GM18502 (cell line): Measurements from ENCODE around the gene ALDH1L1.

Source experiments
- ATAC-seq: cut with Tn5 transposase; IDR thresholded peaks from one replicate; pipeline ENCODE4 v1.9.1; 2021; ENCODE audit warnings: mild to moderate bottlenecking; ENCODE audit not compliant: unreplicated experiment, poor library complexity

Gene ALDH1L1

DNA sequence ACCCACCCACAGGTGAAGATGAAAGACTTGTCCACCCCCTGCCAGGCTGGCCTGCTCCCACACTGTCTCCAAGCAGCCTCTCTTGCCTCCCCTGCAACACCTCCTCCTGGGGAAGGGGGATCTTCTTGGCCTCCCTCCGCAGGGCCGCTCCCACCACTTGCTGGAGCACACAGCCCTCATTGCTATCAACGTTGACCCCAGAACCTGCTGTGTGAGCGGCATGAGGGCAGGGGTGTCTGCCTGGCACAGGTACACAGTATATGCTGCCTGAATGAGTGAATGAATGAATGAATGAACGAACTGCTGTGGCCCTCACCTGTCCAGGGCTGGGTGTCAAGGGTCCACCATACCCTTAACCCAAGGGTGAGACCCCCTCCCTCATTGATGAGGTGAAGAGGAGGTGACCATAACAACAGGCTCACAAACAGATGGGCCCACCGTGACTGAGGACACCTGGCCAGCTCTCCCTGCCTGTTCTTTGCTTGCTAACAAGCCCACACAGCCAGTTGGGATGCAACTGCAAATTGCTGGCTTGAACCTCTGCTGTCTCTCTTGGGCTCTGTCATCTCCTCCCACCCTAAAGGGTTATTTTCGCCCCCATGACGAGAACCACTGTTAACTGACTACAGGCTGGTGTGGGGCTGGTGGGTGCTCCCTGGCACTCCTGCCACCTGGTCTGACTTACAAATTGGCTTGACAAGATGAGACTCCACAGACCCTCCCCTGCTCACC, 118.9 kb downstream of the ALDH1L1 start:
- ATAC-seq = no peak

GRCh38 chr3:126060613-126061145, 119.7 kb downstream of the ALDH1L1 start:
- no peak for ATAC-seq

- ATAC-seq = no peak
Measured at GRCh38 chr3:126058666-126059065, 121.7 kb downstream of the ALDH1L1 start.

GRCh38 chr3:126057936-126058335, 122.5 kb downstream of the ALDH1L1 start:
- no peak for ATAC-seq

GRCh38 chr3:126057501-126057819, 122.9 kb downstream of the ALDH1L1 start:
- ATAC-seq = no peak

DNA sequence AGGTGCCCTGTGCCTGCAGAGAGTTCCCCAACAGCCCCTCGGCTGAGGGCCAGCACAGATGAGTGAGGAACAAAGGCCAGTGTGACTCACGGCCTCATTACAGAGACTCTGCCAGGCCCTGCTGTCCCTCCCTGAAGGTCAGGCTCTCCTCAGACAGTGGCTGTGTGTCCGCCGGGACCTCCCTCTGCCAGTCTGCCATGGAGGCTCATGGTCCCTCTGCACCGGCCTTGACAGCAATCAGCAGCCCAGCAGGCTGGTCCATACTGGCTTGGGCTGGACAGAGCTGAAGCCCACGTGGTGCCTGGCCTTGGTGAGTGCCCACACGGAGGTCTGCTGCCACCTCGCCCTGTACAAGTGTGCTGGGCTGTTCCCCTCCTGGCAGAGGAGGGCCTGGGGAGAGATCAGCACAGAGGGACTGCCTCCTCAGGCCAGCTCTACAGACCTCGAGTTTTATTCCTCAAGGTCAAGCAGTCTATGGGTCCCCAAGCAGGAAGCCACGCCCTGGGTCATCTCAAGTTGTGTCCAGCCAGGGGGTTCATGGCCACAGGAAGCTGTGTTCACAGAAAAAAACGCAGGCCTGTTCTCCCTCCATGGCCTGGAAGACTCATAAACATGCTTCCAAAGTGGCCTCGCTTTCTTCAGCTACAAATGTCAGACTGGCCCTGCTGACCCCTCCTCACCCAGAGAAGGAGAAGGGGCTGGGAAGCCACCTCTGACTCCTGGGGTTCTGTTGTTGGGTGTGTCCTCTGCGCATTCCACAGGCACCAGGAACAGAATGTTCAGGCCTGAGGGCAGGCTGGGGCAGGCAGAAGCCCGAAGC, 123.5 kb downstream of the ALDH1L1 start:
- no peak for ATAC-seq

DNA sequence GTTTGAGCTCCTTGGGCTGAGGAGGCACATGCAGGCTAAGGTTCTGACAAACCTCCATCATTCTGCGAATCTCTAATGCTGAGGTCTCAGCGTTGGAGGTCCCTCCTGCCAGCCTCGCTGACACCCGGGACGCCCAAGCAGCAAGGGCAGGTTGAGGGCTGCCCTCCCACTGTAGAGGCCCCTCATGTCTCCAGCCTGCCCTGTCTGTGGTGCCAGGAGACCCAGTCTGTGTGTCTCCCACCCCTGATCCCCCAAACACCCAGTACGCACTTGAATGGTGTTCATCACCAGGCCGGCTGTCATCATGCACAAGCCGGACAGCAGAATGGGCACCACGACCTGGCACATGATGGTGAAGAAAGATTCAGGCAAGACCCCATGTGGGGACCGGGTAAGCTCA, 124.3 kb downstream of the ALDH1L1 start:
- no peak for ATAC-seq

DNA sequence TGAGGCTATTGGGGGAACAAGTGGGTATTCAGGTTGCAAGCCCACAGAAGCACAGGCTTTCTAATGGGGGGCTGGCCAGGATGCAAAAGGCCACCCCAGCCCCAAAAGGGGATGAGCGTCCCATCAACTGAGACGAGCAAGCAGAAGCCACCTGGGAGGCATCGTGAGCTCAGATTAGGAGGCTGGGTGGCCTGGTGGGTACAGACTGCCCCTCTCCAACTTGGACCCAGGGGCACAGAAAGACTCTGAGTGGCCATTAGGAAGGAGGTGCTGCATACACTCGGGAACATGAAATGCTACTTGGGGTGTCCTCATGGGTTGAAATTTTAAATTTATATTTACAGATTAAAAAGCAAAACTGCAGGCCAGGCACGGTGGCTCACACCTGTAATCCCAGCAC, 125.5 kb downstream of the ALDH1L1 start:
- ATAC-seq = no peak

DNA sequence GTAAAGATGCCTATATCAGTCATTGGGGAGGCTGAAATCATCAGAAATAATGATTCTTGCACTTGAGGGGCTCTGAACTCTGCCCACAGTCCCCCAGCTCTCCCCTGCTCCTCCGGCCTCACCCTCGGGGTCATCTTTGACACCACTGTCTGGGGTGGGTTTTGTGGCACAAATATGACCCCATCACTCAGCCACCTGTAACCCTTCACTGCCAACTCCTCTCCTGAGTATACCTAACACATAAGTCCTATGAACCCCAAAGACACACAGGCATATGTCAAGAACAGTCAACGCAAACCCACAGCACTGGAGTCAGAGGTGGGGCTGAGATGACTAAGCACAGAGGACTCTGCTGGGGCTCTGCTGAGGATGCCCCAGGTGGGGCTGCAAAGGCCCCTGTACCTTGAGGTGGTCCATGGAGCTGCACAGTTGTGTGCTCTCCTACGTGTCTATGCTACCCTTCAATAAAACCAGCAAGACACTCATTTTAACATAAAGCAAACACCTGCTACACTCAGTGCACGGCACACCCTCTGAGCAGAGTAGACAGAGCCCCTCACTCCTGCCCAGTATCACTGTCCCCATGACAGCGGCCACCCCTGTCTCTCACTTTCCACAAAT, 126.3 kb downstream of the ALDH1L1 start:
- no peak for ATAC-seq
